GM19468 (cell line): Measurements from ENCODE around the gene BCO1.

Source experiments
- ATAC-seq: cut with Tn5 transposase; IDR thresholded peaks from one replicate; pipeline ENCODE4 v1.9.1; 2021; ENCODE audit warnings: mild to moderate bottlenecking, moderate library complexity, moderate number of reproducible peaks; ENCODE audit not compliant: unreplicated experiment; ENCODE audit errors: extremely low read depth

Gene BCO1

DNA sequence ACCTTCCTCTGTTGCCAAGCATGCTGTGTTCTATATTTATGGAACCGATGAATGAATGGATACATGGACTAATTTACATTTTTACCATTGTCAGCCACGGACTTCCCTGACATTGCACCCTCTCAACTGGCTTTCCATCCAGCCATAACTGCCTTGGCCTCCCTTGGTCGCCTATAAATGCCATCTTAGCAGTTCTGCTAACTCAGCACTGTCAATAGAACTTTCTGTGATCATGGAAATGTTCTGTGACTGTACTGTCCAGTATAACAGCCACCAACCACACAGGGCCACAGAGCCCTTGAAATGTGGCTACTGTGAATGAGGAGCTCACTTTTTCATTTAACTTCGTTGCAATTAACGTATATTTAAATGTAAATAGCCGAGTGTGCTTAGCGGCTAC lies 8.7 kb upstream of the BCO1 start:
- ATAC-seq = no peak

DNA sequence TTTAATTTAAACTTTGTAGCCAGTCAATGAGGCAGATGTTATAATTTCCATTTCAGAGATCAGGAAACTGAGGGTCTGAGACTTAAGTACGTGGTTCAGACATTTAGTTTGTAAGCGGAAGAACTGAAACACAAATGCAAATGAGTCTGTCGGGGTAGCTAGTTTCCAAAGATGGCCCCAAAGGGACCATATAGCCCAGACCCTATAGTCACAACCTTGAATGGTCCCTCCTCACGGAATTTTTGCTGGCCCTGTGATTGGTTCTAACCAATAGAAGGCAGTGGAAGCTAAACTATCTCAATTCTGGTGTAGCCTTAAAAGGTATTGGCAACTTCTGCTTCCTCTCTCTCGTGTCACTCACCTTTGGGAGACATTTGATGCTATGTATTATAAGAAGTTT lies 7.5 kb upstream of the BCO1 start:
- no peak for ATAC-seq

DNA sequence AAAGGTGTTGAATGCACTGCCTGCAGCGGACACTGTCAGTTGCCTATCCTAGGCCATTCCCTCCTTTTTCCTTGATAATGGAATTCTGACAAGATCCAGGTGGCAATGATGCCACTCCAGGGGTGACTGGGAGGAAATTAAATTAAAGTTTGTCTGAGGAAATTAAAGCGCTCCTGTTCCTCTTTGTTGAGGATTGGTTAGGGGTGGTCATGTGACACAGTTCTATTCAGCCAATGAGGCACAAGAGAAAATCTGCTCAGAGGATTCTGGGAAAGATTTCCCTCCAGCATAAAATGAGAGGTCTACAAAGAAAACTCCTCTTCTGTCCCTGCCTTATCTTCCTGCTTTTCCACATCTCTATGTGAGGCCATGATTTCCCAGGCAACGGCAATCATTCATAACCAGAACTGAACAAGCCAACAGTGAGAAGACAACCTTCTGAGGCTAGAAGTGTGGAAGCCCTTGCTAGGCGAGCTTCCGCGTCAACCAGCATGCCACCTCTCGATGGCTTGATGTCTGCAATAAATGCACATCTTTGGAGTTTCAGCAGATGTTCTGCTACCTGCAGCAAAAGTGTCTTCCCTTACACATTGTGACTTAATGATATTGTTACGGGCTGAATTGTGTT lies 5.6 kb upstream of the BCO1 start:
- ATAC-seq = no peak

DNA sequence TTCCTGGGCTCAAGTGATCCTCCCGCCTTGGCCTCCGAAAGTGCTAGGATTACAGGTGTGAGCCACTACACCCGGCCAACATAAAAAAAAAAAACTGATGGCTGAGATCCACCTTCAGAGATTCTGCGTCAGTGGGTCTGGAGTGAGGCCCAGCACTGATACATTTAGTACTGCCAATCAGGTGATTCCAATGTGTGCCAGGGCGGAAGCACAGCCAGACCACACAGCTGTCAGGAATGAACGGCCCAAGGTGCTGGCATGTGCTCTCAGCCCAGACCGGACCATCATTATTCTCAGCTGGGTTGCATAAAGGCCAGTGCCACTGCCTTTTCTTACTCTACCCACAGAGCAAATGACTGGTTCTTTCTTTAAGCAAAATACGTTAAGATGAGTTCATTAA lies 1.2 kb upstream of the BCO1 start:
- ATAC-seq = no peak

DNA sequence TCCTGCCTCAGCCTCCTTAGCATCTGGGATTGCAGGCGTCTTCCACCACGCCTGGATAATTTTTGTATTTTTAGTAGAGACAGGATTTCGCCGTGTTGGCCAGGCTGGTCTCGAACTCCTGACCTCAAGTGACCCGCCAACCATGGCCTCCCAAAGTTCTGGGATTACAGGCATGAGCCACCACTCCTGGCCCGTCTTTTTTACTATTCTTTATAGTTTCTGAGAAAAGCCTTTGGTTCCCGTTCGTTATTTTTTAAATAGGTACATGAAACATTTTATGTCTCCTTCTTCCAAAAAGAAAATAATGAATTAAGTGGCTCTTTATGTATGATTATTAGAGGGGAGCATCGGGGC lies 570 bp upstream of the BCO1 start:
- no peak for ATAC-seq

DNA sequence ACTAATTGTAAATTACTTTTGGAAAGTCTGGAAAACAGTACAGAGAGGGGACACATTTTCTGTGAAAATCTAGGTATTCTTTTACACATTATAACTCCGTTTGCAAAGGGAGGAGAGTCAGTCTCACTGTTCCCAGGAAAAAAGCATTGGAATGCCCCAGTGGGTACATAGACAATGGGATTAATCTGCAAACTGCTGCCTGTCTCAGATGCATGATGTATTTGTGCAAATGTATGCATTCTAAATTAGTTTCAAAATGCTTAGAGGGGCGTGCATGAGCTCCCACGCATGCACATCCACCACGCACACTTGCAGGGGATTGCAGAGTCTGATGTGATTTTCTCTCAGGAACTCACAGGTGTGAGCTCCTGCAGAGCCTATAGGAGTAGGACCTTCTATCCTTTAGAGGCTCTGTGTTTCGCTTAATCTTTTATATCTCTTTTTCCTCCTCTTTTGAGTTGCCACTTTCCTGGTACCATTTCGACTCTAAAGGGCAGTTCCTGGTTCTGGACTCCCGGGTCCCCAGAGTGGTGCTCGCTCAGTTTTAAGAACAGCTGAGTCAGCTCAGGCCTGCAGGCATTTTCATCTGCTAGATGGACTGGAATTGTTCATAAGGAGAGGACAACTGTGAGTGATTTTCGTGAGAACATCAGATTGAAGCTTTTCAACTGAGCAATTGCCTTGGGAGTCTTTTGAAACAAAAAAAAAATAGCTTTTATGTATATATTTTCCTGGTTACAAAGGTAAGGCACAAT lies 1.1 kb downstream of the BCO1 start:
- ATAC-seq = no peak

DNA sequence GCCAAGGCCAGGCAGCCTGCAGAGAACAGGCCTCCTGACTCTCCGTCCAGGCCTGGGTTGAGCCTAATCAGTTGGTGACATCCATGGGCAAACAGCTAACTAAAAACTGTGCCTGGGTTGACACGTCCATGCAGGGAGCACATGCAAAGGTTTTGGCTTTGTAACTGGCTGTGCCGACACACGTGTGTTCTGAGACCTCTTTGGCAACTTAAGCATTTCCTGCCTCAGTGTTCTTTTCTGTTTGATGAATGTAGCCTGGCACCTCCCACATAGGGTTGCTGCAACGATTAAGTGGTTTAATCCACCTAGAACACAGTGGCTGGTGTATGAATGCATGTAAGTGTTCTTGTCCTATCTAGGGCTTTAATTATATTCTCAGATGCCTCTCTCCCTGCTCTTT lies 3.2 kb downstream of the BCO1 start:
- no peak for ATAC-seq

DNA sequence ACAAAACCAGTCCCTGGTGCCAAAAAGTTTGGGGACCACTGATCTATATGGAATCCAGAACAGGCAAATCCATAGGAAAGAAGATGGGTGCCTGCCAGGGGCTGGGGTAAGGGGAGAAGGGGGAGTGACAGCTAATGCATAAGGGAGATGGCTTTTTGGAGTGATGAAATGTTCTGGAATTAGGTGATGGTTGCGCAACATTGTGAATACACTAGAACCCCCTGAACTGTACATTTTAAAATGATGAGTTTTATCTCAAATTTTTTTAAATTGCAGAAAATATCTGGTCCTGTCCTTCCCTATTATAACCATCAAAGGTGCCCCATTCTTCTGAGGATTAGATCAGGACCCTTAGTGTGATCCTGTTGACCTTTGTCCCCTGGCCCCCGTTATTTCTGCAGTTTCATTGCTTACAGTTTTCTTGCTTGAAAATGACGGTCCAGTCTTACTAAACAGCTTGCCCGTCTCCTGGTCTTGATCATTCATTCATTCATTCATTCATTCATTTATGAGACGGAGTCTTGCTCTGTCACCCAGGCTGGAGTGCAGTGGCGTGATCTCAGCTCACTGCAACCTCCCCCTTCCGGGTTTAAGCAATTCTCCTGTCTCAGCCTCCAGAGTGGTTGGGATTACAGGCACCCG lies 4.6 kb downstream of the BCO1 start:
- ATAC-seq = no peak

DNA sequence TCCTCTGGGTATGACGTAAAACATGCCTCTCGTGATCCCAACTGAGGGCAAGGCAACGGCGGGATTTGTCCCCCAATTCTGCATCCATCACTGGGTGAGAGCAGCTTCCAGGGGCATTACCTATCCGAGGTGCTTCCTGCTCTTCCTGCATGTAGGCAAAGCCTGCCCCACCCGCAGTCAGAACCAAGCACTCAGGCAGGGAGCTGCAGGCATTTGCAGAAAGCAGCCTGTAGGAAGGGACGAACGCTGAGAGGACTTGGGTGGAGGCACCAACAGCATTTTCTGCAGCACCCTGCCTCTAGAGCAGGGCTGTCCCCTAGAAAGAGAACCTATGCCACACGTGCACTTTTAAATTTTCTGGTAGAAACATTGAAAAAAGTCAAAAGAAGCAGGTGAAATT lies 5.5 kb downstream of the BCO1 start:
- ATAC-seq = no peak

DNA sequence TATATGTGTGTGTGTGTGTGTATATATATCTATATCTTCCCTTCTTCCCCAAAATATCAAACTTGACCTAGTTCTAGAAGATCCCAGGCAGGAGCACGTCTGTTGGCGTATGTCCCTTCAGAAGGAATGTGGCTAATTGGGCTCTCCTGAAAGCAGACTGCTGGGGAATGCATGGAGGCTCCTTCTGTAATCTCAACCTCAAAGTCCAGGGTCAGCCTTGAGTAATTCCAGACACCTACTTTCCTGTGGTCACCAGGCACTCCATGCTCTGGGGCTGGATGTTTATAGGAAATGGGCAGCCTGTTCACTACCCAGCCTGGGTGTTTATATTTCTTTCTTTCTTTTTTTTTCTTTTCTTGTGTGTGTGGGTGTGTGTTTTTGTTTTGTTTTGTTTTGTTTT lies 13.4 kb downstream of the BCO1 start:
- no peak for ATAC-seq

DNA sequence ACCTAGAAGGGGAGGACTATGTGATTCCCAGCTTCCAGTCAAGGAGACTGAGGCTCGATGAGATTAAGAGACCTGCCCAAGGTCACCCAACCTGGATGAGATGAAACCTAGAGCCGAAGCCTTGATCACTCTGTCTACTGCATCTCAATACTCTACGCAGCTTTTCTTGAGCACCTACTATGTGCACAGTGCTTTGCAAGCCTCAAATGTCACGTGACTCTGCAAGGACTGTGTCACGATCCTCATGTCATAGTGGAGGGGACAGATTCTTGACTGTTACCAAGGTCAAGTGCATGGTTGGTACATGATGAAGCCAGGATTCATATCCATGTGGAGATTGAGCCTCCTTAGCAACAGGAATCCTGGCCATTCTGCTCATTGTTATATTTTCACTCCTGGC lies 14.7 kb downstream of the BCO1 start:
- no peak for ATAC-seq

DNA sequence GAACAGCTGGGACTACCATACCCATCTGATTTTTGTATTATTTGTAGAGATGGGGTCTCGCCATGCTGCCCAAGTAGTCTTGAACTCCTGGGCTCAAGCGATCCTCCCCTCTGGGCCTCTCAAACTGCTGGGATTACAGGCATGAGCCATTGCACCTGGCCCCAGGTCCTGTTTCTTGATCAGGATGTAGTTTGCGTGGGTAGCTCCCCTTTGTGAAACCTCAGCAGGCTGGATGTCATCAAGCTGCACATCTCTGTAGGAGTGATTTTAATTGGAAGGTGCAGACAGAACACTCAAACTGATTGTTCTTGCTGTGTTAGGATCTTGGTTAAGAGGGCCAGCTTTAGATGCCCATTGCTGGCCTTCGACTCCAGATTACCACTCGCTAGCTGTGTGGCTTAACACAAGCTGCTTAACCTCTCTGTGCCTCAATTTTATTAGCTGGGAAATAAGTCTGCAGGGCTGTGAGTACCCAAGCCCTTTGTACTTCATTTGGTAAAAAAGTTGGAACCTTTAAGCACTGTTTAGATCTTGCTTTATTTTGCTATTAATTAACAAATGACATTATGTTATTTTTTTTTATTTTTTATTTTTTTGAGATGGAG lies 16.5 kb downstream of the BCO1 start:
- ATAC-seq = no peak

DNA sequence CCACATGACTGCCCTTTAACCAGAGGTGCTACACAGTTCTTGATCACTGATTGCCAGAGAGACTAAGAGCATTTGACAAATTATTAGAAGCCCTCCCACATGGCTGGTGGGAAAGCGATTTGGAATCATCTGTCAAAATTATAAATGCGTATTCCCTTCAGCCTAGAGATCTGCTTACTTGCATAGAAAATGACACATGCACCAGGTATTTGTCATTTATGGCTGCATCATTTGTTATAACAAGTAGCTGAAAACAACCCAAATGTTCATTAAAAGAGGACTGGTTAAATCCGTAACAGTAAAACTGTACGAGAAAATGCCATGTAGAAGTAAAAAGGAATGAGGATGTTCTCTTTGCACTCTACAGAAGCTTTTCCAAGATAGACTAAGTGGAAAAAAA lies 21.4 kb downstream of the BCO1 start:
- ATAC-seq = no peak

DNA sequence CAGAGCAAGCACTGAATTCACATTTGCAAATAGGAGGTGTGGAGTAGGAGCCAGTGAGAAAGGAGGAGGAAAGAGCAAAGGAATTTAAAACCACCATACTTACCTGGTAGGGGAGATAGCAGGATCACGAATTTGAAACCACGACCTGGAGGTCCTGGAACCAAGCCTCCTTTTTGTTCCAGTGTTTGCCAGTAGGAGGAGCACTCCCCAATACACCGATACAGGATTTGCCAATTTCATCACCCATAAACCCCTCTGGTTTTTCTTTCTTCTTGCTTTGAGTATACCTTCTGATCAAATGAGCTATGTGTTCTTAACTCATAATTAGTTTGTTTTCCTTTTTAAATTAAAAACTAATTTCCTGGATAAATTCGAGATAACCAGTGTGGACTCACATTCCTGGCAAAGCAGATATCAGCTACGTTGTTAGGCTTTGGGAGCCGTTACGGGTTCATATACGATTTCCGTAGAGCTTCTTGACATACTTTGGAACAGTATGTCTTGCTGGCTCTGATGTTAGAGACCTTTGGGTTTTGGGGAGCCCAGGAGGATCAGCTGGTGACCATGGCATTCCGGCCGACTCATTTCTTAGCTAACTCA lies 22.7 kb downstream of the BCO1 start:
- ATAC-seq = peak; percentile 30

DNA sequence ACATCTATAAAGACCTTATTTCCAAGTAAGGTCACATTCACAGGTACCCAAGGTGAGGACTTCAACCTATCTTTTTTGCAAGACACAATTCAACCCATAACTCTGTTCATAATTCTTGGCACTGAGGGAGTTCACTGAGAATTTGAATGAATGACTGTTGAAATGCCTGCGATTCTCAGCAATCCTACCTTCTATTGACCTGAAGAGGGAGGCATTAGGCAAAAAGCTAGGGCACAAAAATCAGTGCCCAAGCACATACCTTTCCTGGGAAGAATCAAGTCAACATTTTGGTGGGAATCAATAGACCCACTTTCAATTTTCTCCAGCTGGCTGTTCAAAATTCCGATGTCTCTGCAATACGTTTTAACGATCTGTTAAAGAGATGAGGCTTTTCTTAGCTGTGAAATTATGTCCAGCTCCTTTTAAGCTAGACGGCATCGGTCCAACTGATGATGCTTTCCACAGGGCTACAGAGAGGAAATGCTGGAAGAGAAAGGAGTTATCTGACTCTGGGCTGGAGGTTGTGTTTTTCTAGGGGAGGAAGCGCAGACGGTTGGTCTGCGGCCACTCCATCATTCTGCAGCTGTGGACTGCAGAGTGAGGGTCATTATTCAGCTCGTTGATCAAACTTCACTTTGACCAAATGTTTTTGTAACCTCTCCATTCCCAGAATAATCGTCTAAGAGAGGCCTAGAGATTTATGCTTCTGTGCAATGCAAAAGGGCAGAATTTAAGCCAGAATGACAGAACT lies 25.2 kb downstream of the BCO1 start:
- ATAC-seq = no peak

DNA sequence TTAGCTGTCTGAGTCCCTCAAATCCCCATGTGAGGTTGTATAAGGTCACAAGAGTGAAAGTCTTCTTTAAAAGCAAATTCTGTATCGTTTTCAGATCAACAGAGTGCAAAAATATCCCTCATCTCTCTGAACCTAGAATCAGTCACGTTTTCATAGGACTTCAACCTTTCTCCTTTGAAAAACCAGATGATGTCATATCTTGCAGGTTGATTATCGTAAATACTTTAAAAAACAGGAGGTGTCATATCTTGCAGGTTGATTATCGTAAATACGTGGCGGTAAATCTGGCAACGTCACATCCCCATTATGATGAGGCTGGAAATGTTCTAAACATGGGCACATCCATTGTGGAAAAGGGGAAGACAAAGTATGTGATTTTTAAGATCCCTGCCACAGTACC lies 25.9 kb downstream of the BCO1 start:
- ATAC-seq = no peak

DNA sequence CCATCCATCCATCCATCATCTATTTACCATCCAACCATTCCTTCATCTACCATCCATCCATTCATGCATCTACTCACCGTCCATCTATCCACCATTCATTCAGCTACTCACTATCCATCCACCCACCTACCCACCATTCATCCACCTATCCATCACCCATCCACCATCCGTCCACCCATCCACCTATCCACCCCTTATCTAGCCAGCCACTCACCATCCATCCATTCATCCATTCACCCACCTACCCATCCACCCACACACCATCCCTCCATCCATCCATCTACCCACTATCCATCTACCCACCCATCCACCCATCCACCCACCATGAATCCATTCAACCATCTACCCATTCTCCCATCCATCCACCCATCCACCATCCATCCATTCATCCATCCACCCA lies 26.6 kb downstream of the BCO1 start:
- ATAC-seq = no peak

DNA sequence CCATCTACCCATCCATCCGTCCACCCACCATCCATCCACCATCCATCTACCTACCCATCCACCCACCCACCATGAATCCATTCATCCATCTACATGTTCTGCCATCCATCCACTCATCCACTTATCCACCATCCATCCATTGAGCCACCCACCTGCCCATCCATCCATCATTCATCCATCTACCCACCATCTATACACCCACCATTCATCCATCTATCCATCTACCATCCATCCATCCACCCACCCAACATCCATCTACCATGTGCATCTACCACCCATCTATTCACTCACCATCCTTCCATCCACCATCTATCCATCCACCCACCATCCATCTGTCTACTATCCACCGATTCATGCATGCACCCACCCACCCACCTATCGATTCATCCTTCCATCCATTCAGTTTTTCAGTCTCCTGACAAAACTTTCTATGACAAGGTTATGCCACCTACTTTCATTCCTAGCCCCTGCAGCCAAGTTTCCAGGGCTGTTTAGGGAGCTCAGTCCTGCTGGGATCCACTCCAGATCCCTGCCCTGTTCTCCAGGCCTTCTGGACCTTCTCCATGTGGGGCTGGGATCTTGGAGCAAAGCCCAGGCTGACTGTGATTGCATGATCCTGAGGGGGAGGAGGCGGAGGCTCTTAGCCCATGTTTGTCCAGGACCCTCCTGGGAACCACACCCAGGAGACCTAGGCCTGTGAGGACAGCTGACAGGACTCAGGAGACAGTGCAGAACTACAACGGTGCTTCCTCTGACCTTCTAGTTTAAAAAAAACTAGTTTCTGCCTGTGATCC lies 27.4 kb downstream of the BCO1 start:
- no peak for ATAC-seq

DNA sequence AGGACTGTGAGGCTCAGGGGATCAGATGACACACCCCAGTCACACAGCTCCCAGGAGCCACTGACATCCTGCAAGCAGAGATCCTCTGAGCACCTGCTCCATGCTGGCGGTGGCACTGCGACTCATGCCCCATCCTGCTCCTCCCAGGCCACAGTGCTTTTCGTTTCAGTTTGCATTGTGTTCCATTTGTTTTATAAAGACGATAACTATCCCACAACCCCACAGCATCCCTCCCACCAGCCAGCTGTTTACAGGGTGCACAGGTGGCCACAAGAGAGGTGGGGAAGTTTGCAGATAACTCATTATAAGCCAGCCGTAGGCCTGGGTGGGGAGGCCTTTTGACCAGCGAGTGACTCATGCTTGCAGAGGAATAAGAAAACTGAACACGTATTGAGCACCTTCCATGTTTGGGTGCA lies 28.2 kb downstream of the BCO1 start:
- no peak for ATAC-seq

DNA sequence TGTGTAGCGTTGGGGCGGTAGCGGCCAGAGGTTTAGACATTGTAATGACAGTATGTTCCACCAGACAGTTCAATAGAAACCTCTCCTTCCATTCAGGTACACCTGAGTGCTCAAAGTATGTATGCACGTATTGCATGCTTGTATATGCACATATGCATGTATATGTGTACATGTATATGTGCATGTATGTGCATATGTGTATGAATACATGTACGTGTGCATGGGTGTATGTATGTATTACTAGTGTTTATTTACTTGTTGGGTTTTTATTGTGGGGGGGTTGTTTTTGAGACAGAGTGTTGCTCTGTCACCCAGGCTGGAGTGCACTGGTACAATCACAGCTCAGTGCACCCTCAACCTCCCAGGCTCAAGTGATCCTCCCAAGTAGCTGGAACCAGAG lies 30.0 kb downstream of the BCO1 start:
- no peak for ATAC-seq
